ENCODE results near the gene CUX1.

CUX1 gene

DNA sequence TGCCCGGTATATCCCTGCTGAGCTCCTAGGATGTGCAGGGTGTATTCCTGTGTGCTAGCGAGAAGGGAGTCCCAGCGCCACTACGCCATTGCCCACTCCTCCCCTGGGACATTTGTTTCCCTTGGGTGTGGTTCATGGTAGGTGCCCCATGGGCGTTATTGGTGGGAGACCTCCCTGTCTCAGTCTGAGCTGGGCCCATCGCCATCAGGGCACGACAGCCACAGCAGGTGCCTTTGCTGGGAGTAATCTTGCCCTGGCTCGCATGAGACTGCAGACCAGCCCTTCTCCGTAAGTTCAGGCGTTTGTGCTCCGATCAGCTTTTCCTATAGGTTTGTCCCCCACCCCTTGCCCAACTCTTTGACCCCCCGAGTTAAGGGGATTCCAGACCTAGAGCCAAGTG lies 332.0 kb downstream of the CUX1 start:
- no peak overlapping the region for H3K27ac ChIP-seq
- TF ChIP-seq, protein P1, sequence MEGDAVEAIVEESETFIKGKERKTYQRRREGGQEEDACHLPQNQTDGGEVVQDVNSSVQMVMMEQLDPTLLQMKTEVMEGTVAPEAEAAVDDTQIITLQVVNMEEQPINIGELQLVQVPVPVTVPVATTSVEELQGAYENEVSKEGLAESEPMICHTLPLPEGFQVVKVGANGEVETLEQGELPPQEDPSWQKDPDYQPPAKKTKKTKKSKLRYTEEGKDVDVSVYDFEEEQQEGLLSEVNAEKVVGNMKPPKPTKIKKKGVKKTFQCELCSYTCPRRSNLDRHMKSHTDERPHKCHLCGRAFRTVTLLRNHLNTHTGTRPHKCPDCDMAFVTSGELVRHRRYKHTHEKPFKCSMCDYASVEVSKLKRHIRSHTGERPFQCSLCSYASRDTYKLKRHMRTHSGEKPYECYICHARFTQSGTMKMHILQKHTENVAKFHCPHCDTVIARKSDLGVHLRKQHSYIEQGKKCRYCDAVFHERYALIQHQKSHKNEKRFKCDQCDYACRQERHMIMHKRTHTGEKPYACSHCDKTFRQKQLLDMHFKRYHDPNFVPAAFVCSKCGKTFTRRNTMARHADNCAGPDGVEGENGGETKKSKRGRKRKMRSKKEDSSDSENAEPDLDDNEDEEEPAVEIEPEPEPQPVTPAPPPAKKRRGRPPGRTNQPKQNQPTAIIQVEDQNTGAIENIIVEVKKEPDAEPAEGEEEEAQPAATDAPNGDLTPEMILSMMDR (conservative IDR thresholded peaks at IDR 0.05), result no peak

DNA sequence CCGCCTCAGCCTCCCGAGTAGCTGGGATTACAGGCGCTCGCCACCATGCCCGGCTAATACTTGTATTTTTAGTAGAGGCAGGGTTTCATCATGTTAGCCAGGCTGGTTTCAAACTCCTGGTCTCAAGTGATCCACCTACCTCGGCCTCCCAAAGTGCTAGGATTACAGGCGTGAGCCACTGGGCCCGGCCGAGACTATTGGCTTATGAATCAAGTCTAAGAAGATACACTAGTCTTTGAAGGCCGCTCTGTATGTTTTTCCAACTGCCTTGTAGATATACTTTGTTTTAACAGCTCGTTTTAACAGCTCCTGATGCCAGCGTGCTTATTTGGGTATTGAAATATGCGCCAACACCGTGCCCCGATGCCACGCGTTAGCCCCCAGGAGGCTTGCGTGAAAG lies 332.8 kb downstream of the CUX1 start:
- H3K27ac ChIP-seq, result no peak overlapping the region

DNA sequence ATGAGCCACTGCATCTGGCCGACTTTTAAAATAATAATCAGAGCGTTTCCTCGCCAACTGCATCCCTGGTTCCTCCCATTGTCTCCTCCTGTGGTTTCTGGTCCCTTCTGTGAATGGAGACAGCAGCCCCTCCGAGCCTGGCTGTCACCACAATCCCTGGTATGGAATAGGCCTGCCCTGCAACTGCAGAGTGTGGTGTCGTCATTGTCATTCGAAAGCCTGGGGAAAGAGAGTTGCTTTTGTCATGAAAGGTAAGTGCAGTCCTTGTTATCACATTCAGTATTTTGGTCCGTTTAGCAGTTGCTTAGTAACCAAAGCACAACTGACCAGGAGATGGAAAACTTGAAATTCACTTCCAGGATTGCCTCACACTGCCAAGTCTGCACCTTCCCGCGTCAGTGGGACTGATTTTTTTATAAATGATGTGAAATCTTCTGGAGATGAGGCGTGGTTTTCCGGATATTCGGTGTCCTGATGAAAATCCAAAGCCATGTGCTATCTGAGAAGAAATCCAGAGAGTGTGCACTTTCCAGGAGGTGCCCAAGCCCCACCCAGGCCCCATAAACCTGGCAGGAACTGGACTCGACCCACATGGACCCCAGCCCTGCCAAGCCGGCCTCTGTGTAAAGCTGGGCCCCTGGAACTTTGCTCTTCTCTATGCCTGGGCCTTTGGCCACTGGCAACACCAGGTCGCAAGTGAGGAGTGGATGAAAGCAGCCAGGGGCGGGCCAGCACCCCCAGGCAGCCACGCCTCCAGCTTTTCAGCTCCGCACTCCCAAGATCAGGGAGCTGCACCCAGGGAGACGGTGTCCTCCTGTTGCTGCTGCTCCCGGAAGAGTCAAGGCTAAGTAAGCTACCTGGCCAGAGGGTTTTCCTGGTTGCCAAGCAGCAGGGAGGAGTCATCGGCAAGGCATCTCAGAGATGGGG lies 335.5 kb downstream of the CUX1 start:
- H3K27ac ChIP-seq, result no peak overlapping the region

More for the DNA sequence above, 332.8 kb downstream of the CUX1 start:
- TF ChIP-seq, protein P1 (conservative IDR thresholded peaks at IDR 0.05), result no peak

DNA sequence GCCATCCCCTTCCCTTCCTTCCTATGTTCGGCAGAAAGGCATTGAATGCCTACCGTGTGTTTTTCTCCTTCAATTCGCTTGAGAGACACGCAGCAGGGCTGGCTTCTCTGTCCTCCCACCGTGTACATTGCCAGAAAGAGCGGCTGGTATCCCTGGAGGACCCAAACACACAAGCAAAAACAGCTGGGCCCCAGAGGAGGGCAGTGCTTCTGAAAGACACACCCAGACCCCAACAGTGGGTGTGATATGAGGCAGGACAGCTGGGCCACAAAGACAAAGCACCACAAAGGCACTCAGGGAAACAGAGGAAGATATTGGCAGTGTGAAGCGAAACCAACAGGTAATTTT lies 336.1 kb downstream of the CUX1 start:
- TF ChIP-seq, protein P1 (conservative IDR thresholded peaks at IDR 0.05), result no peak
- no peak overlapping the region for H3K27ac ChIP-seq

More for the DNA sequence above, 335.5 kb downstream of the CUX1 start:
- TF ChIP-seq, protein P1 (conservative IDR thresholded peaks at IDR 0.05), result no peak

DNA sequence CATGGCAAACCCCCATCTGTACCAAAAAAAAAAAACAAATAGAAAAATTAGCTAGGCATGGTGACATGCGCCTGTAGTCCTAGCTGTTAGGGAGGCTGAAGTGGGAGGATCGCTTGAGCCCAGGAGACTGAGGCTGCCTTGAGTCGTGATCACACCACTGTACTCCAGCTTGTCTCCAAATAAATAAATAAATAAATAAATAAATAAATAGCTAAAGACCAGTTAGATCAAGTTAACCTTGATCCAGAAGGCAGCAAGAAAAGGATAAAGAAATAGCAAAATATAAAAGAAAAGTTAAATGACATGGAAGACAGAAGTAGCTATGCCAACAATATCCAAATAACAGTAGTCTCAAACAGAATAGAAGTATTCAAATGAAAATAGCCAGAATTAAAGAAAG lies 337.0 kb downstream of the CUX1 start:
- no peak overlapping the region for H3K27ac ChIP-seq
- TF ChIP-seq, protein P1 (conservative IDR thresholded peaks at IDR 0.05), result no peak

GRCh38 chr7:102155821-102156441 lies 338.5 kb downstream of the CUX1 start:
- TF ChIP-seq, protein P1 (conservative IDR thresholded peaks at IDR 0.05), result no peak
- H3K27ac ChIP-seq, result no peak overlapping the region

GRCh38 chr7:102156867-102157266 lies 339.4 kb downstream of the CUX1 start:
- TF ChIP-seq, protein P1 (conservative IDR thresholded peaks at IDR 0.05), result no peak

More at GRCh38 chr7:102156867-102157266, 339.4 kb downstream of the CUX1 start:
- no peak overlapping the region for H3K27ac ChIP-seq

All from VCaP (cell line).